ENCODE measurements around the gene DNAJB1.
"Not testable (repeated sequence)": the region's sequence is repeated elsewhere in the genome, so short reads cannot be mapped to it uniquely, and the experiment has no call there.

The DNAJB1 gene

DNA sequence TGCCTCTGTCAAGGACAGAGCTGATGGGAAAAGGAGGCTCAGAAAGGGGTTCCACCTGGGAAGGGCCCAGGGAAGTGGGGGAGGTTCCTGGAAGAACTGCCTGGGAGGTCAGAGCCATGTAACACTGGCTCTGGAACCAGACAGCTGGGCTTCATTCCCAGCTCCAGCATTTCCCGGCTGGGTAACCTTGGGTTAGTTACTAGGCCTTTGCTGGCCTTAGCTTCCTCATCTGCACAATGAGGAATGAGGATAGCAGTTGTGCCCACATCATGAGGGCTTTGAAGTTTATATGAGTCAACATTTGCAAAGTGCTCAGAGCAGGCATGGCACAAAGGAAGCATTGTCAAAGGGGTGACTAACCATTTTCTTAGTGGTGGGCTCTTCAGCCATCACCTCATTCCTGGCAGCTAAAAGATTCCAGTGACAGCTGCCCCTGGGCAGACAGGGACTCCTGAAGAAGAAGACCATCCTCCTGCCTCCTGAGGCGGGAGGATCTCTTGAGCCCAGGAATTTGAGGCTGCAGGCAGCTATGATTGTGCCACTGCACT is 1.7 kb upstream of the DNAJB1 start:
- no peak for DNase-seq

DNA sequence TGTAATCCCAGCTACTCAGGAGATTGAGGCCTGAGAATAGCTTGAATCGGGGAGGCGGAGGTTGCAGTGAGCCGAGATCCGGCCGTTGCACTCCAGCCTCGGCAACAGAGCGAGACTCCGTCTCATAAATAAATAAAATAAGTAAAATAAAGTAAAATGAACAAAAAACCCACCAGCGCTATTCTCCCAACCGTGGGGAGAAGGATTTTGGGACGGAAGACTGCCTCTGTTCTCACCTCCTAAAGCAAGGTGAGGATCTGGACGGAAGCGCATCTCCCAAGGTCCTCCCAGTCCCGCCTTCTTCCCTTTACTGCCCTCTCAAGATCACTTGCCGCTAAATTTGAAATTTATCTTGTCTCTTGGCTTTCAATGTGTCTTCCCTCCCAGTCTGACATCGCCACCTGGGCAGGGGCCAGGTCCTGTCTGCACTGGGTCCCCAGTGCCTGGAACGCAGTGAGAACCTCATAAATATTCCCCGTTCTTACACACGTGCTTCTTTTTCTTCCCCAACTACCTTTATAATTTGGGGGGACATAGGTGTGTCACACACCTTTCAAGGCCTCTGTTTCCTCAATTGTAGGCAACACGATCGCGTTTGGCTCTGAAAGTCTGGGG is 1.2 kb upstream of the DNAJB1 start:
- DNase-seq: no peak

DNA sequence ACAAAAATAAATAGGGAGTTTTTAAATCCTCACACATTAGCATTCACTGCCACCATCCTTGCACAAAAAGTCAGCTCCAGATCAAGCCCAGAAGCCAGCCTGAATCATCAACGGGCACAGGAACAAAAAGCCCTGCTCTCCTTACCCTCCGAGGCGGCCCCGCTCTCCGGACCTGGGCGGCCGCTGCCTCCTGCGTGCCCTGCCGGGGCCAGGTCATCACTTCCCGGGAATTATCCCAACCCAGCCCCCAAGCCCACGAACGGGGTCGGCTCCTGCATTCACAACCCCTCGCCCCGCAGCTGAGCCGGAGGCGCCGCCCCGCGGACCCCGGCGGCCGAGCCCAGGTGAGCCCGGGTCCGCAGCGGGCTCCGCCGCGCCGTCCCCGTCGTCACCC is 754 bp downstream of the DNAJB1 start:
- no peak for DNase-seq

DNA sequence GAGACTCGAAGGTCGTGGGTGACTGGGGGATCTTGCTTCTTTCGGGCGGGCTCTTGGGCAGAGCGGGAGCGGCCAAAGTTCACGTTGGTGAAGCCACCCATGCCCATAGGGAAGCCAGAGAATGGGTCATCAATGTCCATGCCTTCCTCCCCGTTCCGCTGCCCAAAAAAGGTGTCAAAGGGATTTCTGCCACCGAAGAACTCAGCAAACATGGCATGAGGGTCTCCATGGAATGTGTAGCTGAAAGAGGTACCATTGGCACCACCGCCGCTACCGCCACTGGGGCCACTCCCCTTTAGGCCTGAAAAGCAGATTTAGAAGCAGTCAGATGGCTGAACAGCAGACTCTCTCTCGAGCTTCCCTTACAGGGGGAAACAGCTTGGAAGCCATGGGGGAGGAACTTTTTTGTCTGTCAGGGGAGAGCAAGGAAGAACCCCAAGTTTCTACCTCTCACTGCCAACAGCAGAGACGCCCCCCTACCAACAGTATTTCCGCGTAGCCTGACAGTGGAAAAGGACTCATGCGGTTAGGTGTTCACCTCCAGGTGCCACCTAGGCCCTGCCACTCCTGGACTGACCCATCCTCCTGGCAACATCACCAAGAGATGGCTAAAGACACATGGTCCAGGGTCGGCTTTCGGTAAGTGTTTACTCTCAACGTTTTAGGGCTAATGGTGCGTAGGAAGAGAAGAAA is 1.3 kb downstream of the DNAJB1 start:
- no peak for DNase-seq

DNA sequence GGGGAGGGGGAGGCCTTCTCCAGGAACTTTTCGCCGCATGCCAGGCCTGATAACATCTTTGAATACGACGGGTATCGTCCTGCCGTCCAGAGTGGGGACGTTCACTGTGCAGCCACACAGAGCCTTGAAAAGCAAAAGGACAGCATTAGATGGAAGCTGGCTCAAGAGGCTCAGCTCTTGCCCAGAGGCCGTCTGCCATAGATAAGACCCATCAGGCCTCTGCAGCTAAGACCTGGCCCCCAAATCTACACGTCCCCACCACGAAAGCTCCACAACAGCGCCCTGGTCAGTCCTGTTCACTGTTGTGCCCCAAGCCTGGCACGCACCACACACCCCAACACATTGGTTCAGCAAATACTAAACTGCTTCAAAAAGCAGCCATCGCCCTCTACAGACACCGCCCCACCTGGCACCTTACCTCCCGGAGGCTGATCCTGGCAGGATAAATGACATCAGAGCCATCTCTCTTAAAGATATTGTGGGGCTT is 2.1 kb downstream of the DNAJB1 start:
- DNase-seq: no peak

DNA sequence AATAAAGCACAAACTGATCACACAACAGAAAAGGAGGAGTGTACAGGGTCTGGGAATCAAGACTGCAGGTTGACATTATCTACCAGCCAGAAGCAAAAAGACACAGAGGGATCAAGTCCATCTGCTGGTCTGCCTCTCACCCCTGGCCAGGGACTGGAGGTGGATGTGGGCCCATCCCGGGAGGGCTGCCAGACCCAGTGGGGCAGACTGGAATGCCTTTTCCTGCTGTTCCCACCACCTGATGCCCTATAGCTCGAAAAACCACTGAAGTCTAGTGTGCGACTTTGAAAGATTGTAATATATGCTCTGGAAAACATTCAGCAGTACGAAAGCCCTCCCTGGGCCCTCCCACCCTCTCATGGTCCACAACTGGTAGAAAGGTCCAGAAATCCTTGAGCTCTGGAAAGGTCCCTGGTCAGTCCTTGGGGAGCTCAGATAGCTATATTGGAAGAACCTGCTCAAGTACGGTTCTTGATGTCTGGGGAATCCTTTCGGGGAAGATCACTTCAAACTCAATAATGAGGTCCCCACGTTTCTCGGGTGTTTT is 2.6 kb downstream of the DNAJB1 start:
- no peak for DNase-seq

DNA sequence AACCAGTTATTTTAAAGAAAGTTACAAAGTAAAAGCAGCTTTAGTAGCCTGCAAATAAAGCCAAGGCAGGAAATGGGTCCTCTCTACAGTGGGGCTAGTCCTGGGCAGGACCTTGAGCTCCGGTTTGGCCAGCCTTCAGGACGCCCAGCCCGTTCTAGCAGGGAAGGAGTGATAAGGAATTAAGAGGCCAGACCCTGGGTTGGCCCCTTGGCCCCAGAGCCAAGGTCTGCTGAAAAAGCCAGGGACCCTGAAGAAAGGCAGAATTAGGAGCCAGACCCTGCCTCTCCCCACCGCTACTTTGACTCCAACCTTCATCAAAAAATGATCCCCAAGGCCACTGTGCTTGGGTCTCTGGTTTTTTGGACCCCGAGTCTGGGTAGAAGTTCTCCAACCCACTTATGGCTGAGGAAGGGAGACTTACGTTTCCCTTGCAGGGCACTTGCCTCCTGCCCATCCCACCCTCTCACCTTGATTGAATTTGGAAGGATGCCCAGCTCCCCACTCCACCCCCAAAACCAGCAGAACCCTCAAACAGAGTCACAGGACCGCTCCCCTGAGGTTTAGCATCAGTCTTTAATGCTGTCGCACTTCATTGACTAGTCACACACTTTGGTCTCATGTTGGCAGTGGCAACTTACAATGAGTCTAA is 3.9 kb downstream of the DNAJB1 start:
- DNase-seq: no peak

DNA sequence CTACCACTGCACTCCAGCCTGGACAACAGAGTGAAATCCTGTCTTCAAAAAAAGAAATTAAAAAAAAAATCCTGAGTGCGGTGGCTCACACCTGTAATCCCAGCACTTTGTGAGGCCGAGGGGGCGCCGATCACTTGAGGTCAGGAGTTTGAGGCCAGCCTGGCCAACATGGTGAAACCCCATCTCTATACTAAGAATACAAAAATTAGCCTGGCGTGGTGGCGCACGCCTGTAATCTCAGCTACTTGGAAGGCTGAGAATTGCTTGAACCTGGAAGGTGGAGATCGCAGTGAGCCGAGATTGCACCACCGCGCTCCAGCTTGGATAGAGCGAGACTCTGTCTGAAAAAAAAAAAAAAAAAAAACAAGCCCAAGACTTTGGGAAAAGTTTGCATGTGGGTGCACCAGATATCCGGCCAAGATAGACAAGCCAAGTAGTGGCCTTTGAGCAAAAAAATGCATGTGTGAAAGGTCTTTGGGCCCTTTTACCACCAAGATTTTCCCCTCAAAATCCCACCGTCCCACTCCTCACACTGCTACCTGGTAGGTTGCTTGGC is 5.7 kb downstream of the DNAJB1 start:
- no peak for DNase-seq

DNA sequence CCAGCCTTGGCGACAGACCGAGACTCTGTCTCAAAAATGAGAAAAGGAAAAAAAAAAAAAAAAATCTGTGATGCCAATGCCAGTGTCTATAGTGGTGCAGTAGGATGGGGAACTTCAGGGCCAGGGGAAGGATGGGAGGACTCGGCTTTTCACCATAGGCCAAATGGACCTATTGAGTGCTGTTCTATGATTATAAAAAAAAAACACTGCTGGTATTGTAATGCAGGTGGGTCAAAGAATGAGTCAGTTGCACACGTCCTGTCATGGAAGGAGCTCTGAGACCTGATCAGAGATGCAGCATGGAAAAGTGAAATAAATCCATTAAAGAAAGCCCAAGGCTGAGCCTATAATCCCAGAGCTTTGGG is 7.0 kb downstream of the DNAJB1 start:
- DNase-seq: no peak

DNA sequence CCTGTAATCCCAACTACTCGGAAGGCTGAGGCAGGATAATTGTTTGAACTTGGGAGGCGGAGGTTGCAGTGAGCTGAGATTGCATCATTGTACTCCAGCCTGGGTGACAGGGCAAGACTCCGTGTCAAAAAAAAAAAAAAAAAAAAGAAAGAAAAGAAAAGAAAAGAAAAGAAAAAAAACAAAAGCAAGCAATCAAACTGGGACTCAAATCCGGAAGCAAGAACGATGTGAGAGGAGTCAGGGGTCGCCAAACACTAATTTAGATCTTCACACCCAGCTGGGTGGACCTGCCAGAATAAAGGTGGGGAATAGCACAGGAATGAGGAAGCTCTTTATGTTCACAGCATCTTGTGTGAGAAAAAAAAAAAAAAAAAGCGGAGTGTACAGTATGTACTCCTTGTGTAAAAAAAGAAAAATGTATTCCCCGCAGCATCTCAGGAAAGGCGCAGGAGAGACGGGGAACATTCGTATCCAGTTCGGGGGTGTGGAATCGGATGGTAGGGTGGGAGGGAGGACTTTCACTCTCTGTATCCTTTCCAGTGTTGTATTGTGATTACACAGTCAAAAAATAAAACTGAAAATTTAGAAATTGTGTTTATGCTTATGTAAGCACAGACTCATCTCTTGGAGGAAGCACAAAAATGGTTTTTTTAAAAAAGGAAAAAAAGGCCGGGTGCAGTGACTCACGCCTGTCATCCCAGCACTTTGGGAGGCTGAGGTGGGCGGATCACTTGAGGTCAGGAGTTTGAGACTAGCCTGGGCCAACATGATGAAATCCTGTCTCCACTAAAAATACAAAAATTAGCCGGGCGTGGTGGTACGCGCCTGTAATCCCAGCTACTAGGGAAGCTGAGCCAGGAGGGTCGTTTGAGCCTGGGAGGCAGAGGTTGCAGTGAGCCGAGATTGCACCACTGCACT is 7.6 kb downstream of the DNAJB1 start:
- DNase-seq: no peak

DNA sequence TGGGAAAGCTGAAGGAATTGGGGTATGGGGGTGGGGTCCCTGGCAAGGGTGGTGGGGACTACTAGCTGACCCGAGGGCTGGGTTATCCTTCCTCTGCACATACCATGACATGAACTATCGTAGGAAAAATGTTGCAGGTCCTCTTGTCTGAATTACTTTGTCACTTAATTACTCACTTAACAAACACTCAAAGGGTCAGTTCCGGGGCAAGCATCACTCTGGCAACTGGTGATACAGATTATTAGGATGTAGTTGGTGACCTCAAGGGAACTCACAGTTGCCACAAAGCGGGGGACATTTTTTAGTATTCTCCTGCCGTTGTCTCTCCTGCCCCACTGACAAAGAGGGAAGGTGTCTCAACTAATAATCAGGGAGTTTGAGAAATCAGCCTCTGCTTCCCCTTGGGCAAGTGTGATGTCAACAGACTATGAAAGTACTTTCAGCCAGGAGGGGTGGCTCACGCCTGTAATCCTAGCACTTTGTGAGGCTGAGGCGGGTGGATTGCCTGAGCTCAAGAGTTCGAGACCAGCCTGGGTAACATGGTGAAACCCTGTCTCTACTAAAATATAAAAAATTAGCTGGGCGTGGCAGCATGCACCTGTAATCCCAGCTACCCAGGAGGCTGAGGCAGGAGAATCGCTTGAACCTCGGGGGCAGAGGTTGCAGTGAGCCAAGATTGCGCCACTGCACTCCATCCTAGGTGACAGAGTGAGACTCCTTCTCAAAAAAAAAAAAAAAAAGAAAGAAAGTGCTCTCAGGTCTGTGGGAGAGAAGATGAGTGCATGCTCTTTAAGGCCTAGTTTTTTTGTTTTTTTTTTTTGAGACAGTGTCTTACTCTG is 10.3 kb downstream of the DNAJB1 start:
- no peak for DNase-seq

DNA sequence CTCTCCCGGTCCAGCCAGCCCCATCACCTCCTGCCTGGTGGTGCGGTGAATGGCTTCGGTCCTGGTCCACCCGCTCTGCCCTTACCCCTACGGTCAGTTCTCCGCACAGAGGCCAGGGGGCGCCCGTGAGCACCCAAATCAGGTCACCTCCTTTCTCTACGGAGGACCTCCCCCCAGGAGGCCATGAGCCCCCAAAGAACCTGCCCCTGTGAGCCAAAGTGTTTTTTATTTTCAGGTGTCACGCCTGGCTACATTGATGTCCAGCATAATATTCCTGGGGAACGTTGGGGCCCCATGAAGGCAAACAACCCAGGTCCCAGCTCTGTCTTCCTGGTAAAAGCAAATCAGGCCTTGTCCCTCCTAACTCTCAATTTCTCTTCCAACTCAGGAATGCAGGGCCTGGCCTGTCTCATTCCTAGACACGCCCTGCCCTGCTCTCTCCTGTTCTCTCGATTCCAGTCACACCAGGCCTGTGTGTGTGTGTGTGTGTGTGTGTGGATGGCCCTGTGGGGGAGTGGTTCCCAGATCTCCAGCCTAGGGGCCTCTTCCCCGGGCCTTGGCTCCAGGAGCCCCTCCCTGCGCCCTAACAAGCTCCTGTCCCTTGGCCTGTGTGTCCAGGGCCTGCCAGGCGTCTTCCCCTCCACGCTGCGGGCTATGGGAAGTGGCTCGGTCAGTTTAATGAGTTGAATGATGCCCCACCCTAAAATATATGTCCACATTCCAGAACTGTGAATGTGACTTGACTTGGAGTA is 12.5 kb downstream of the DNAJB1 start:
- DNase-seq: peak; percentile 48 to 55 (median 54)

DNA sequence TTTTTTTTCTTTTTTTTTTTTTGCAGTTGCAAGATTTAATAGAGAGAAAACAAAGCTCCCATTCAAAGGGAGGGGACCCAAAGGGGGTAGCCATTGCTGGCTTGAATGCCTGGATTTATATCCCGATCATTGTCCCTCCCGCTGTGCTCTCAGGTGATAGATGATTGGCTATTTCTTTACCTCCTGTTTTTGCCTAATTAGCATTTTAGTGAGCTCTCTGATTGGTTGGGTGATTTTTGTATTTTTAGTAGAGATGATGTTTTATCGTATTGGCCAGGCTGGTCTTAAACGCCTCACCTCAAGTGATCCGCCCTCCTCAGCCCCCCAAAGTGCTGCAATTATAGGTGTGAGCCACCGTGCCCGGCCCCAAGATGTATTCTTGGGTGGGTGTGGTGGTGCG is 13.6 kb downstream of the DNAJB1 start:
- DNase-seq: not testable (repeated sequence)

DNA sequence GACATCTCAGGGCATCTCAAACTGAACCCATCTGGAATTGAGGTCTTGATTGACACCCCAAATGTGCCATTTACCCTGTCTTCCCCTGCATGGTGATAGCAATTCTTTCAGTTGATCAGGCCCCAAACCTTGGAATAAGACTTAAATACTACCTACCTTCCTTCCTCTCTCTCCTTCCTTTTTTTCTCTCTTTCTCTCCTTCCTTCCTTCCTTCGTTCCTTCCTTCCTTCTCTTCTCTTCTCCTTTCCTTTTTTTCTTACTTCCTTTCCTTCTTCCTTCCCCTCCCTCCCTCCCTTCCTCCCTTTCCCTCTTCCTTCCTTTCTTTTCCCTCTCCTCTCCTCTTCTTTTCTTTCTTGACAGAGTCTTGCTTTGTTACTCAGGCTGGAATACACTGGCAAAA is 14.9 kb downstream of the DNAJB1 start:
- no peak for DNase-seq

DNA sequence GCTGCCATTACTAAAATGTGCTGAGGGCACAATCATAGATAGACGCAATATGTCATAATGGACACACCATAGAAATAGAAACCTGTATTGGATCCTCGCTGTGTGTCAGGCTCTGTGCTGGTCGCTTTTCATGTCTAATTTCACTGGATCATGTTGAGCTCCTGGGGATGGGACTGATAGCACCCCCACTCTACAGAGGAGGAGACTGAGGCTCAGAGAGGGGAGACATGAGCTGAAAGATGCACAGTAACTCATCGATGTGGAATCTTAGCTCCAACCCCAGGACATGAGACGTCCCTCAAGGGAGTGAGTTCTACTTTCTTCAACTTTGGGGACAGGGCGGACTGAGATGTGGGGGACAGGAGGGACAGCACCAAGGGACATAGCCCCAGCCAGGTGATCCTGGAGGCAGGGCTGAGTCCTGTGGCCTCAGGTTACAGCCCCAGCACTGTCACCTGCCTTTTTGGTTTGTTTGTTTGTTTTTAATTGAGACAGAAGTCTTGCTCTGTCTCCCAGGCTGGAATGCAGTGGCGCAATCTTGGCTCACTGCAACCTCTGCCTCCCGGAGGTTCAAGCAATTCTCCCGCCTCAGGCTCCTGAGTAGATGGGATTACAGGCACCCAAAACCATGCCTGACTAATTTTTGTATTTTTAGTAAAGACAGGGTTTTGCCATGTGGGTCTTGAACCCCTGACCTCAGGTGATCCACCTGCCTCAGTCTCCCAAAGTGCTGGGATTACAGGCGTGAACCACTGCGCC is 15.7 kb downstream of the DNAJB1 start:
- DNase-seq: no peak

DNA sequence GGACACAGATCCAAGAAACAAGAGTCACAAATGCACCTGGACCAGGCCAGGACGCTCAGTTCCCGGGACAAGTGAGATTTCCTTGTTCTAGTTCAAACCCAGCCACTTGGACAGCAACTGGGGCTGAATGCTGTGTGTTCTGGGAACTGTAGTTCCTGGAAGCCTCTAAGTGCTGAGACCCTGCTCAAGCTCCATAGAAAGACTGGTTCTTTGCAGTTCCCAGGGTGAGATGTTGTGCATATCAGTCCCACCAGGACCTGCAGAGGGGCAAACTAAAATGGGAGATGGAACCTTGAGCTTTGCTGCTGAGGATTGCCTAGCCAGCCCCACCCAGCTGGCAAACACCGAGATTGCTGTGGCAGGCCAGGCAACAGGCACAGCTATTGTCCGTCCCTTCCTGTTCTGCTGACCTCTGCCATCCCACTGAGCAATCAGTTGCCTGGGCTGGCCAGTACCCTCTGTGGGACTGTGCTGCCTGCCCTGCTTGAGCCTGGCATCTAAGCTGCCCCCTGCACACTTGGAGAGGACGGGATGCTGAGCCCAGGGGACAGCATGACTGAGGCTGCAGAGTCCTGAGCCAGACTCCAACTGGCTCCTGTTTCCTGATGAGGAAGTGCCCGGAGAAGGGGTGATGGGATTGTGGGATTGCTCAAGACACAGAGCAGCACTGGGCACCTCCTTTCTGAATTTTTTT is 20.8 kb downstream of the DNAJB1 start:
- no peak for DNase-seq

DNA sequence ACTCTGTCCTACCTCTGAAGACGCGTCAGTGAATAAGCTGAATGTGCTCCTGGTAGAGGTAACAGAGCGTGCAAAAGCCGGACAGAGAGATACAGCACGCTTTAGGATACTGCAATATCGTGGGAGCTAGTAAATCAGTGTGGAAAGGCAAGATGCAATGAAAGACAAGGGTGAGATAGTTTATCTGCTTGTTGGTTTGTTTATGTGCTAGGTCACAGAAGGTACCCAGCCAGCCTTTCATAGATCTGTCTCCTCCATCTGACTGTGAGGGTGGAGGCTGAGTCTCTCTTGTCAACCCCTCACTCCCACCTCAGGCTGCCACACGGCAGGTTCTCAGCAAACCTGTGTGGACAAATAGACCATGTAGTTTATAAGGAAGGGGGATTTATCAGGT is 21.4 kb downstream of the DNAJB1 start:
- DNase-seq: no peak

DNA sequence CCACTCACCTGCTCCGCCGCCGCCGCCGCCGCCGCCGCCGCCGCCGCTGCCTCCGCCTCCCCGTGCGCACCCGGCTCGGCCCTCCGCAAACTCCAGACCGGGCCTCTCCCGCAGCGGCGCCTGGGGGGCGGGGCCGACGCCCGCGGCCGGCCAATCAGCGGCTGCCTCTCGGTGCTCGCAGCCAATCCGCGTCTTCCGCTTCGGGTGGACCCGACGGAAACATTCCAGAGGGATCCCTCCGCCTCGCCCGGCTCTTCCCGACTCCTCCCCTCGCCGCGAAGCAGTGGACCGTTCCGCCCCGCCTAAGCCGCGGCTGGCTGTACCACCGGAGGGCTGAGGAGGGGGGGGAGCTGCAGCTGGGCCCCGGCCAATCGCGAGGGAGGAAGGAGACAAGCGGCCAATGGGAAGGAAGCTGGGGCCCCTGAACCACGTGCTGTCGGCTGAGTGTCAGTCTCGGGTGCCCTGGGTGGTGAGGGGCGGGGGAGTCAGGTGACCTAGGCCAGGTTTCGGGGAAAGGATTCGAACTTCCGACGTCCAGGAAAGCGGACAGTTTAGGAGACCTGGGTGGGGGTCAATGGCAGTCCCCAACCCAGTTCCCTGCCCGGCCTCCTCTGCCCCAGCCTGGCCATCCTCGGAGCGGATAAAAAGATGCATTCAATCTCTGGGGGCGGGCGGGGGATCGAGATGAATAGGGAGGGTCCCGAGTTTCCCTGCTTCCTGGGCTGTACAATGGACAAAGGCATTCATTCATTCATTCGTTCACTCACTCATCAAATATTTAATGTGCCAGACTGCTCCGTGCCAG is 22.0 kb downstream of the DNAJB1 start, which contains the start of gene GIPC1:
GIPC1 (minus strand) TSS at position 99 of the 805 bp plus-strand sequence. CDS start 13,151 bp downstream, outside the sequence.
- DNase-seq: peak; percentile 64 to 73 (median 68)
